HL-60 (cell line): ENCODE data around the gene MPC1.

Source experiments
- DNase-seq, 2 experiments: peaks; one replicate each; pipeline ENCODE4 v3.0.0-alpha.2; 2010 to 2020; ENCODE audit warnings: low read depth in 1 of 2, low spot score in 1 of 2
- H3K27ac ChIP-seq: fragments of 250-450 bp; sonication (Bioruptor Pico); replicated peaks from 2 replicates; pipeline ENCODE4 v1.5.1; 2020; ENCODE audit warnings: mild to moderate bottlenecking, moderate library complexity
- H3K27me3 ChIP-seq: fragments of 250-450 bp; sonication (Bioruptor Pico); 2 replicates; pipeline ENCODE4 v1.5.1; 2021; ENCODE audit warnings: mild to moderate bottlenecking, moderate library complexity; ENCODE audit not compliant: insufficient read depth, poor library complexity, severe bottlenecking
- H3K4me3 ChIP-seq: replicated peaks from 2 replicates; pipeline ENCODE4 v1.5.1; 2011; ENCODE audit warnings: mild to moderate bottlenecking, control low read depth, low read length; ENCODE audit not compliant: insufficient read depth
- GABPA ChIP-seq: IDR thresholded peaks from 2 replicates; pipeline ENCODE4 v1.6.1; 2012; ENCODE audit warnings: low read depth
- POLR2AphosphoS5 ChIP-seq: IDR thresholded peaks from 2 replicates; pipeline ENCODE4 v1.6.1; 2012; ENCODE audit warnings: low read depth
- SPI1 ChIP-seq: IDR thresholded peaks from 2 replicates; pipeline ENCODE4 v1.6.1; 2012; ENCODE audit warnings: low read depth, mild to moderate bottlenecking, borderline replicate concordance
- TF ChIP-seq, protein P1 (sequence below): IDR thresholded peaks from 2 replicates; pipeline ENCODE4 v1.6.1; 2012; ENCODE audit warnings: low read depth; ENCODE audit not compliant: insufficient replicate concordance
- TF ChIP-seq, protein P2 (sequence below): IDR thresholded peaks from one replicate; pipeline ENCODE4 v1.5.1; 2011; ENCODE audit warnings: low read length, control low read depth, inconsistent platforms; ENCODE audit not compliant: insufficient read depth

The MPC1 gene

DNA sequence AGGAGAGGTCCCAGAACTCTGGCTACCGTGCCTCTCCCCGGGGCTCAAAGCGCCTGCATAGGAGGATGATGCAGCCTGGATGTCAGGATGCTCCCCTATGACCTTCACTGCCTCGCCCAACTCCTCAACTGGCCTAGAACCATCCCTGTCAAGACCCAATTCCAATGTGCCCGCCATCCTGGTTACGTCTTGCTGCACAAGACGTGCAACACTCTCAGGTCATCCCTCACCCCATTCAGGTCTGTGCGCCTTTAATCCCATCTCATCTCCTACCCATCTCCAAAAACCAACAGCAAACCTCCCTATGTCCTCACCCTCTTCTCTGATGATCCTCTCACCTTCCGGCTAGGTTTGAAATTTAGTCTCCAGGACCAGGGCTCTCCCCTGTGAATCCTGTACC is 43.9 kb downstream of the MPC1 start:
- no peak overlapping the region for H3K27ac ChIP-seq
- DNase-seq, result no peak
- TF ChIP-seq POLR2AphosphoS5 (peak; percentile 18; the same call in 1 of the 2 replicates), GABPA (no peak)
- TF ChIP-seq, protein P1, sequence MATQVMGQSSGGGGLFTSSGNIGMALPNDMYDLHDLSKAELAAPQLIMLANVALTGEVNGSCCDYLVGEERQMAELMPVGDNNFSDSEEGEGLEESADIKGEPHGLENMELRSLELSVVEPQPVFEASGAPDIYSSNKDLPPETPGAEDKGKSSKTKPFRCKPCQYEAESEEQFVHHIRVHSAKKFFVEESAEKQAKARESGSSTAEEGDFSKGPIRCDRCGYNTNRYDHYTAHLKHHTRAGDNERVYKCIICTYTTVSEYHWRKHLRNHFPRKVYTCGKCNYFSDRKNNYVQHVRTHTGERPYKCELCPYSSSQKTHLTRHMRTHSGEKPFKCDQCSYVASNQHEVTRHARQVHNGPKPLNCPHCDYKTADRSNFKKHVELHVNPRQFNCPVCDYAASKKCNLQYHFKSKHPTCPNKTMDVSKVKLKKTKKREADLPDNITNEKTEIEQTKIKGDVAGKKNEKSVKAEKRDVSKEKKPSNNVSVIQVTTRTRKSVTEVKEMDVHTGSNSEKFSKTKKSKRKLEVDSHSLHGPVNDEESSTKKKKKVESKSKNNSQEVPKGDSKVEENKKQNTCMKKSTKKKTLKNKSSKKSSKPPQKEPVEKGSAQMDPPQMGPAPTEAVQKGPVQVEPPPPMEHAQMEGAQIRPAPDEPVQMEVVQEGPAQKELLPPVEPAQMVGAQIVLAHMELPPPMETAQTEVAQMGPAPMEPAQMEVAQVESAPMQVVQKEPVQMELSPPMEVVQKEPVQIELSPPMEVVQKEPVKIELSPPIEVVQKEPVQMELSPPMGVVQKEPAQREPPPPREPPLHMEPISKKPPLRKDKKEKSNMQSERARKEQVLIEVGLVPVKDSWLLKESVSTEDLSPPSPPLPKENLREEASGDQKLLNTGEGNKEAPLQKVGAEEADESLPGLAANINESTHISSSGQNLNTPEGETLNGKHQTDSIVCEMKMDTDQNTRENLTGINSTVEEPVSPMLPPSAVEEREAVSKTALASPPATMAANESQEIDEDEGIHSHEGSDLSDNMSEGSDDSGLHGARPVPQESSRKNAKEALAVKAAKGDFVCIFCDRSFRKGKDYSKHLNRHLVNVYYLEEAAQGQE, result no peak
- H3K4me3 ChIP-seq, result no peak overlapping the region
- no peaks in the 10 kb centered on the region for H3K27me3 ChIP-seq

DNA sequence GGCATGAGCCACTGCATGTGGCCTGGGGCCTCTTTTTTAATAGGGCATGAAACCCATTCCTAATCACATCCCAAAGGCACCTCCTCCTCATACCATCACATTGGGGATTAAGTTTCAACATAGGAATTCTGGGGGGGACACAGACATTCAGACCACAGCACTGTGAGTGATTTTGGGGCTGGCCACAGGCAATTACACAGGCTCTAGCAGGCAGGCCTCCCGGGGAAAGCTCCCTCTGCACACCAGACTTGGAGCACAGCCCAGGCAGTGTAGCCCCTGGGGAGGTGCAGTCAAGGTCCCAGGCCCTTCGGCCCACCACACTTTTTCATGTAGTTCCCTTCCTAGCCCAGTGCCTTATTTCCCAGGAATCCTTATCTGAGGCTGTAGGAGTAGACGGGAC is 45.9 kb downstream of the MPC1 start:
- DNase-seq, result no peak
- Histone ChIP-seq H3K27ac (no peak overlapping the region), H3K27me3 (no peaks in the 10 kb centered on the region), H3K4me3 (no peak overlapping the region)
- TF ChIP-seq GABPA (no peak), SPI1 (no peak), POLR2AphosphoS5 (no peak)
- TF ChIP-seq, protein P2, sequence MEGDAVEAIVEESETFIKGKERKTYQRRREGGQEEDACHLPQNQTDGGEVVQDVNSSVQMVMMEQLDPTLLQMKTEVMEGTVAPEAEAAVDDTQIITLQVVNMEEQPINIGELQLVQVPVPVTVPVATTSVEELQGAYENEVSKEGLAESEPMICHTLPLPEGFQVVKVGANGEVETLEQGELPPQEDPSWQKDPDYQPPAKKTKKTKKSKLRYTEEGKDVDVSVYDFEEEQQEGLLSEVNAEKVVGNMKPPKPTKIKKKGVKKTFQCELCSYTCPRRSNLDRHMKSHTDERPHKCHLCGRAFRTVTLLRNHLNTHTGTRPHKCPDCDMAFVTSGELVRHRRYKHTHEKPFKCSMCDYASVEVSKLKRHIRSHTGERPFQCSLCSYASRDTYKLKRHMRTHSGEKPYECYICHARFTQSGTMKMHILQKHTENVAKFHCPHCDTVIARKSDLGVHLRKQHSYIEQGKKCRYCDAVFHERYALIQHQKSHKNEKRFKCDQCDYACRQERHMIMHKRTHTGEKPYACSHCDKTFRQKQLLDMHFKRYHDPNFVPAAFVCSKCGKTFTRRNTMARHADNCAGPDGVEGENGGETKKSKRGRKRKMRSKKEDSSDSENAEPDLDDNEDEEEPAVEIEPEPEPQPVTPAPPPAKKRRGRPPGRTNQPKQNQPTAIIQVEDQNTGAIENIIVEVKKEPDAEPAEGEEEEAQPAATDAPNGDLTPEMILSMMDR, result no peak
- TF ChIP-seq, protein P1, result no peak

DNA sequence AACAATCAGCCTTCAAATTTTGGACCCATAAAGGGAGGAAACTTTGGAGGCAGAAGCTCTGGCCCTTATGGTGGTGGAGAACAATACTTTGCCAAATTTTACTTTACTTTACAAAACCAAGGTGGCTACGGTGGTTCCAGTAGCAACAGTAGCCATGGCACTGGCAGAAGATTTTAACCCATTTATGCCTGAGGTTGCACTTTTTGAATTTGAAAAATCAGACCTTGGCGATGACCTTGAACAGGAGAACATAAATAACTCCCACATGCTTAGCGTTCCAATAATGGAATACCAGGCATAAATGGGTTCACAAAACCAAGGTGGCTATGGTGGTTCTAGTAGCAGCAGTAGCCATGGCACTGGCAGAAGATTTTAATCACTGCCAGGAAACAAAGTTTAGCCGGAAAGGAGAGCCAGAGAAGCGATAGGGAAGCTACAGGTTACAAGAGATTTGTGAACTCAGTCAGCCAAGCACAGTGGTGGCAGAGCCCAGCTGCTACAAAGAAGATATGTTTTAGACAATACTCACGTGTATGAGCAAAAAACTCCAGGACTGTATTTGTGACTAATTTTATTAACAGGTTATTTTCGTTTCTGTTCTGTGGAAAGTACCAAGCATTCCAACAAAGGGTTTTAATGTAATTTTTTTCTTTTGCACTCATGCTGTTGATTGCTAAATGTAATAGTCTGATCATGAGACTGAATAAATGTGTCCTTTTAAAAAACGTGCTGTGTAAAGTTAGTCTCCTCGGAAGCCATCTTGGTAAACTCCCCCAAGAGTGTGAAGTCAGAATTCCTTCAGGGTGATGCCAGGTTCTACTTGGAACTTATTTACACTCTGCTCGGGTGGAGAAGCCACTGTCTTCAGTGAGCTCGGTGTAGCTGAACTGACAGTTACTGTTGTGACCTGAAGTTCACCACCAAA is 47.1 kb downstream of the MPC1 start:
- Histone ChIP-seq H3K4me3 (no peak overlapping the region), H3K27me3 (no peaks in the 10 kb centered on the region), H3K27ac (no peak overlapping the region)
- TF ChIP-seq, protein P1, result no peak
- no peak for TF ChIP-seq SPI1
- TF ChIP-seq GABPA, result no peak
- TF ChIP-seq, protein P2, result no peak
- no peak; the same call in 1 of the 2 replicates for TF ChIP-seq POLR2AphosphoS5
- no peak for DNase-seq
